Uterus (tissue), 2 donors: ENCODE data around the gene CACNG8.

ENCODE experiments used
- POLR2A ChIP-seq, 2 donors: fragments of 450-650 bp; IDR thresholded peaks; one replicate each; pipeline ENCODE4 v1.6.1; 2016; ENCODE audit warnings: antibody characterized with exemption in 2 of 2, mild to moderate bottlenecking in 1 of 2, moderate library complexity in 1 of 2
- TF ChIP-seq, protein P1 (sequence below), 4 experiments: fragments of 200-600 bp in 2 of 4; fragments of 450-650 bp in 2 of 4; sonication (generic) in 2 of 4; IDR thresholded peaks; one replicate each; pipeline ENCODE4 v1.5.1; 2016 to 2019; ENCODE audit warnings: antibody characterized with exemption in 4 of 4, mild to moderate bottlenecking in 2 of 4, moderate library complexity in 1 of 4

DNA sequence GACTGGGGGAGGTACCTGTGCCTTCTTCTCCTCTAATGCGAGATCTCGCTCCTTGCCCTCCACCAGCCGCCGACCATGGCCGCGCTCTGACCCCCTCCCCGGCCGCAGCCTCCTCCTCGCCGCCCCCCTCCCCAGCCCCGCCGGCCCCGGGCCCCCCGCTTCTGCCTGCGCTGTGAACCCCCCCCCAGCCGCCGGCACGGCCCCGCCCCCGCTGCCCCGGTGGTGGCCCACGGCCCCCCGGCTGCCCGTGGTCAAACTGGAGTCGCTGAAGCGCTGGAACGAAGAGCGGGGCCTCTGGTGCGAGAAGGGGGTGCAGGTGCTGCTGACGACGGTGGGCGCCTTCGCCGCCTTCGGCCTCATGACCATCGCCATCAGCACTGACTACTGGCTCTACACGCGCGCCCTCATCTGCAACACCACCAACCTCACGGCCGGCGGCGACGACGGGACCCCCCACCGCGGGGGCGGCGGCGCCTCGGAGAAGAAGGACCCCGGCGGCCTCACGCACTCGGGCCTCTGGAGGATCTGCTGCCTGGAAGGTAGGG lies at the start of gene CACNG8:
- TF ChIP-seq, protein P1, sequence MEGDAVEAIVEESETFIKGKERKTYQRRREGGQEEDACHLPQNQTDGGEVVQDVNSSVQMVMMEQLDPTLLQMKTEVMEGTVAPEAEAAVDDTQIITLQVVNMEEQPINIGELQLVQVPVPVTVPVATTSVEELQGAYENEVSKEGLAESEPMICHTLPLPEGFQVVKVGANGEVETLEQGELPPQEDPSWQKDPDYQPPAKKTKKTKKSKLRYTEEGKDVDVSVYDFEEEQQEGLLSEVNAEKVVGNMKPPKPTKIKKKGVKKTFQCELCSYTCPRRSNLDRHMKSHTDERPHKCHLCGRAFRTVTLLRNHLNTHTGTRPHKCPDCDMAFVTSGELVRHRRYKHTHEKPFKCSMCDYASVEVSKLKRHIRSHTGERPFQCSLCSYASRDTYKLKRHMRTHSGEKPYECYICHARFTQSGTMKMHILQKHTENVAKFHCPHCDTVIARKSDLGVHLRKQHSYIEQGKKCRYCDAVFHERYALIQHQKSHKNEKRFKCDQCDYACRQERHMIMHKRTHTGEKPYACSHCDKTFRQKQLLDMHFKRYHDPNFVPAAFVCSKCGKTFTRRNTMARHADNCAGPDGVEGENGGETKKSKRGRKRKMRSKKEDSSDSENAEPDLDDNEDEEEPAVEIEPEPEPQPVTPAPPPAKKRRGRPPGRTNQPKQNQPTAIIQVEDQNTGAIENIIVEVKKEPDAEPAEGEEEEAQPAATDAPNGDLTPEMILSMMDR (IDR thresholded peaks at IDR 0.05): no peak
- TF ChIP-seq POLR2A (IDR thresholded peaks at IDR 0.05): no peak
